Spleen (tissue), 7 donors: Measurements from ENCODE around the gene FYN.

ENCODE experiments used
- CTCF ChIP-seq, 11 experiments: fragments of 200-600 bp in 7 of 11; fragments of 450-650 bp in 4 of 11; sonication (generic) in 4 of 11; IDR thresholded peaks in 8 of 11; conservative IDR thresholded peaks in 3 of 11; 1 replicate in 7 of 11; 2 replicates in 4 of 11; pipeline versions ENCODE4 v1.4.0 to v1.8.0; 2016 to 2021; ENCODE audit warnings: antibody characterized with exemption in 11 of 11, inconsistent platforms in 4 of 11, mild to moderate bottlenecking in 1 of 11
- POLR2A ChIP-seq, 3 donors: fragments of 450-650 bp; IDR thresholded peaks; one replicate each; pipeline ENCODE4 v1.5.1; 2017; ENCODE audit warnings: antibody characterized with exemption in 3 of 3, mild to moderate bottlenecking in 1 of 3
- POLR2AphosphoS5 ChIP-seq, 3 donors: sonication (generic); formaldehyde crosslinking; IDR thresholded peaks; one replicate each; pipeline ENCODE4 v1.5.1; 2017; ENCODE audit warnings: antibody characterized with exemption in 3 of 3
- donor health status: DM: no; HTN: no; CAD: no; lungs with moderate emphysema.
- donor health status: DM: no; HTN: no; CAD: no.
- donor health status: DM: no; HTN: no; CAD: no.

DNA sequence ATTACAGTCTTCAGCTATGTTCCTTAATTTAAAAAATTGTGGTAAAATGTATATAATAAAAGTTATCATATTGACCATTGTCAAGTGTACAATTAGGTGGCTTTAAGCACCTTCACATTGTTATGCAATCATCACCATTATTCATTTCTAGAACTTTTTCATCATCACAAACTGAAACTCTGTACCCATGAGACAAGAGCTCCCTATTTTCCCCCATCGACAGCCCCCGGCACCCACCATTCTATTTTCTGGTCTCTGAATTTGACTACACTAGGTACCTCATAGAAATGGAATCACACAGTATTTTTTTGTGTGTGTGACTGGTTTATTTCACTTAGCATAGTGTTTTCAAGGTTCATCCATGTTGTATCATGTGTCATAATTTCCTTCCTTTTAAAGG, 39.7 kb upstream of the FYN start:
- TF ChIP-seq CTCF (IDR thresholded peaks at IDR 0.05 in 8 of 11, conservative IDR thresholded peaks at IDR 0.05 in 3 of 11) (no peak), POLR2A (IDR thresholded peaks at IDR 0.05) (no peak), POLR2AphosphoS5 (IDR thresholded peaks at IDR 0.05) (no peak)
